GM19025 (cell line): ENCODE results near the gene ACOT11.
A peak's percentile ranks its signal among the peaks of the same experiment; 100 is the strongest.
"Not testable (repeated sequence)": the region's sequence is repeated elsewhere in the genome, so short reads cannot be mapped to it uniquely, and the experiment has no call there.

Experiments used
- ATAC-seq: cut with Tn5 transposase; IDR thresholded peaks from one replicate; pipeline ENCODE4 v1.9.1; 2021; ENCODE audit warnings: mild to moderate bottlenecking, low read depth, moderate library complexity; ENCODE audit not compliant: unreplicated experiment

The ACOT11 gene

DNA sequence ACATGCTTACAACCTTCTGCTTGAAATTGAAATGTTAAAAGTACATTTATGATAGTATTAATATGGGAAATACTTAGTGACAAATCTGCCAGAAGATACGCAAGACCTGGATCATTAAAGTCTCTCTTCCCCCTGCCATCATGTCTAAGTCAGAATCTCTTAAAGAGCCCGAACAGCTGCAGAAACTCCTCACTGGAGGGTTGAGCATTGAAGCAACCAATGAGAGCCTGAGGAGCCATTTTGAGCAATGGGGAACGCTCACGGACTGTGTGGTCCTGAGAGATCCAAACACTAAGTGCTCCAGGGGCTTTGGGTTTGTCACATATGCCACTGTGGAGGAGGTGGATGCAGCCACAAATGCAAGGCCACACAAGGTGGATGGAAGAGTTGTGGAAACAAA lies 11.4 kb upstream of the ACOT11 start:
- ATAC-seq, result not testable (repeated sequence)

DNA sequence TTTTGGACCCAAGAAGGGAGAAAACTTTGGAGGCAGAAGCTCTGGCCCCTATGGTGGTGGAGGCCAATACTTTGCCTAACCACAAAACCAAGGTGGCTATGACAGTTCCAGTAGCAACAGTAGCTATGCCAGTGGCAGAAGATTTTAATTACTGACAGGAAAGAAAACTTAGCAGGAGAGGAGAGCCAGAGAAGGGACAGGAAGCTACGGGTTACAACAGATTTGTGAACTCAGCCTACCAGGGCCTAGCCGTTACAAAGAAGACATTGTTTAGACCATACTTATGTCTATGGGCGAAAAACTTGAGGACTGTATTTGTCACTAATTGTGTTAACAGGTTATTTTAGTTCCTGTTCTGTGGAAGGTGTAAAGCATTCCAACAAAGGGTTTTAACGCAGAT lies 10.4 kb upstream of the ACOT11 start:
- ATAC-seq, result no peak

DNA sequence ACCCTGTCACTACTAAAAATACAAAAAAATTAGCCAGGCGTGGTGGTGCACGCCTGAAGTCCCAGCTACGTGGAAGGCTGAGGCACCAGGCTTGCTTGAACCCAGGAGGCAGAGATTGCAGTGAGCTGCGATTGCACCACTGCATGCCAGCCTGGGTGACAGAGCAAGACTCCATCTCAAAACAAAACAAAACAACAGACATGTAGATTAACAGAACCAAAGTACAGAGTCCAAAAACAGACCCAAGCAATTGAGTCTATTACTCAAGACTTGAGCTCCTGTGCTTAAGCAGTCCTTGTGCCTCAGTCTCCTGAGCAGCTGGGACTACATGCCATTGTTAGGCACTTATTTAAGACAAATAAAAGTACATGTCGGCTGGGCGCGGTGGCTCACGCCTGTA lies 9.5 kb upstream of the ACOT11 start:
- ATAC-seq, result no peak

DNA sequence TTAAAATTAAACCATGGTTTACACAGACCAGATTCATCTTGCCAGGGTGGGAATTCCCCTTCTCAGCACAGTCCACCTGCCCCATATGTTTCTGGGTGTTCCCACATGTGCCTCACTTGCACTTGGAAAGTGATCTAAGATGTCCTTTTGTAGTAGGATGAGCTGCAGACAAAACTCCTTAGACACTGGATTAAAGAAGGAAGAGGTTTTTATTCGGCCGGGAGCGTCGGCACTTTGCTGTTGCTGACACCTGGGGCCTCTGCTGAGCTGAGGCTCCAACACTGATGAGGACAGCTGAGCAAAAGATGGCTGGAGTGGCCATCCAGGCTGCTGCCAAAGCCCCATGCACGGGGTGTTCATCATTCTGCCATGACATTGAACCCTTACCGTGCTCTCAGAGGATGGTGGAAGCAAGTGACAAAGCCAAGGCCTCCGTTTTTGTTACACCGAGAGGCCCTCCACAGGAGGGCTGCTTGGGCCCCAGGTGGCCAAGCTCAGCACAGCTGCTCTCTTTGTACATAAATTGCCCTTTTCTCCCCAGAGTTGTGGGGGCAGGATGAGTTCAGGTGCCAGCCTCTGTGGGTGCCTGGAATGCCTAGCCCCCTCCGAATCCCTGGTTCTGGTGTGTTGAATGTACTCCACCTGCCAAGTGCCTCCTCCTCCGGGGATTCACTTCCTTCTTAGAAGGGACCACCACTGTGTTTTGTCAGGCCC lies 7.3 kb upstream of the ACOT11 start:
- ATAC-seq, result no peak

DNA sequence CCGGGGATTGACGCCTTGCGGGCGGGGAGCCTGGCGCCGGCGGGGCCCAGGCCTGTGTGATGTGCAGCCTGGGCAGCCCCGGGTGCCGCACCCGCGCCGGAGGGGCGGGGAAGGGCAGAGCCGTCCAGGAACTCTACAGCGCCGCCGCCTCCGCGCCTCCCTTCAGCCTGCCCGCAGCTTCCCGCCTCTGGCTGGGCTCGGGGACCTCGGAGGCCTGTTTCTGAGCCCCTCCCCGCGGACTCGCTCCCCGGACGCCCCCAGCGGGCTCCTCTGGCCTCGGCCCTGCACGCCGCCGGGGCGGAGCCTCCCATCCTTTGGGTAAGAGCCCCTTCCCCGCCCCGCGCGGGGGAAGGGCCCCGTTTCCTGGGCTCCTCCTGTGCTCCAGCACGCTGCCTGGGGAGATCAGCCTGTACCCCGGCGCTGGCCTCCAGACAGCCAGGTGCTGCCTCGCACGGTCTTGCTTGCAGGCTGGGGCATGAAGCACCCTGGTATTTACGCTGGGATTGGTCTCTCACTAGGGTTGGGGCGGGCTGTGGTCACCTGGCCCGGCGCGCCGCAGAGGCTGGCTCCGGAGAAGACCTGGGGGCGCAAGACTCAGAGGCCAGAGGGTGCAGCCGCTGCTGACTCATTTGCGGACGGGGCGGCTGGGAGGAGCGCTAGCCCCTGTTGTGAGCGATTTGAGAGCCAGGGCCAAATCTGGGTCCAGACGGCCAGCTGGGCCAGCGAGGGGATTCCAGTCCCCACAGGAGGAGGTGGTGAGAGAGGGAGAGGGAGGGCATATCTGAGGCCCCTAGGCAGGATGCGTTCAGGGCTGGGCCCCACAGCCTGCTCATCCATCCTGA lies 5.7 kb upstream of the ACOT11 start:
- ATAC-seq, result peak; percentile 55

DNA sequence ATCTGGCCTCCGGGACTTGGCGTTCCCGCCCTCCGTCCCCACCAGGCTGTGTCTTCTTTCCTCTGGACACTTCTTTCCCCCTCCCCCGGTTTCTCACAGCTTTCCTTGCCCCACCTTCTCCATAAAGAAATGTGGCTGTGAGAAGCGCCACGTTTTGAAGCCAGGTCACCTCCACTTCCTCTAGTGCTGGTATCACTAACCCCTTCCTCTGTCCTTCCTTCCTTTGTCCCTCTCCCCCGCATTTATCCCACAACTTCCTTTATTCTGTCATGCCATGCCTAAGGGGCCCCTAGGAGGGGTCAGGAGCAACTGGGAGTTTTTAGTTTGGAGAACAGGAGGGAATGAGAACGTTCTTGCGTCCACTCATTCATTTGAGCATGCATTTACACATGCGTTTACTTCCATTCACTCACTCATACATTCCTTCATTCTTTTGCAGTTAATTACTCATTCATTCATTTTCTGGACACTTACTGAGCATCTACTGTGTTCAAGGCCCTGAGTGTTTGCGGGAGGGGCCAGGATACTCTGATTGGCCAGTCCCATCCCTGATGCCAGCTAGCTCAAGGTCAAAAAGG lies 5.0 kb upstream of the ACOT11 start:
- no peak for ATAC-seq

DNA sequence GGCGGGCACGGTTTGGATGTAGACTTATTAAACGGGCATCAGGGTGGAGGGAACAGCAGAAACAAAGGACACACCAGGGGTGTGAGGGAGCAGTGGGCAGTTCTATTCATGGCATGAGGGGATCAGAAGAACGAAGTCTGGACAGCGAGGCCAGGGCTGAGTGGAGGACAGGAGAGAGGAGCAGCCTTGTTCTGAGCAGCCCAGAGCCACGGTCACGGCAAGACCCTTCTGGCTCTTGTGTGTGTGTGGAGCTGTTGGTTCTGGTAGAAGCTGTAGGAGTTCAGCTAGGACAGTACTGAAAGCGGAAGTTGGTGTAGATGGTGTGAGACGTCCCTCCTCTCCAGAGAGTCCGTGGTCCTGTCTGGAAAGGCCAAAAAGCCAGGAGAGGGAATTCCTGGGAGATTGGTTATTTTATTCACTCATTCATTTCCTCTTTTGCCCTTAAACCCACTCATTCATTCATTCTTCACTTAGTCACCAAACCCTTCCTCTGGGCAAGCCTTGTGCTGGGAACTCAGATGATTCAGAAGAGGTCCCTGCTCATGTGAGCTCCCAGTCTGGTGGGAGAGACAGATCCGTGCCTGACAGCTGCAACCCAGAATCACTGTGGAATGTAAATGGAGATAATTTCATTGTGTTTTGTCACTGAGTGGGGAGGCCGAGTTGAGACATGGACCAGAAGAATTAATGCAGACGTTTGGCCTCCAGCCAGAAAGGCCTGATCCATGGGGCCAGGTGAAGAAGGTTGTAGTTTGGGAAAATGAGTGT lies 4.1 kb upstream of the ACOT11 start:
- no peak for ATAC-seq

DNA sequence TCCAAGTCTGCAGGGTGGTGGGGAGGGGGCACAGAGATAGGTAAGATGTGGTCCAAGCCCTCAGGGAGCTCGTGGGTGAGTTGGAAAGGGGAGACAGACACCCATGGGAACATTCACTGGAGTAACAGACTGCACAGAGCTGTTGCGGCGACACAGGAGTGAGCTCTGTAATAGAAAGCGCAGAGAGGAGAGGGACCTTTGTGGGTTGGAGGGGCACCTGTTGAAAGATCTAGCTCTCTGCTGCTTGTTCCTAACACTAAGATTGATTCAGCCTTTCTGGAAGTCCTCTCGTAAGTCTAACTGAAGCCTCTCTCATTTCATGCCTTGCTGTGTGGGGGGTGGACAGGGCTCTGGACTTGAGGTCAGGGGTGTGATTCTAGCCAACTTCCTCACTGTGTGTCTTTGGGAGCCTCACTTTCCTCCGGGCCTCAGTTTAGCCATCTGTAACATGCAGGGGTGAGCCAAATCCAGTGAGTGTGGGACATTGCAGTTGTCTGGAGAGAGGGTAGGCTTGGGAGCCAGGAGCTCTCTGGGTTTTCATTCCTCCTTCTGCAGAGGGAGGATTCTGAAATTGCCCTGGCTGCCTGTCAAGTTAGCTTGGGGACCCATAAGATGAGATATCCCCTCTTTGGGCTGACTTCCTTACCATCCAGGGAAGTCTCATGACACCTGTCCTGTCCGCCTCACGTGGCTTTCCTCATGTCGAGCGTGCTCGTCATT lies 2.0 kb upstream of the ACOT11 start:
- no peak for ATAC-seq

DNA sequence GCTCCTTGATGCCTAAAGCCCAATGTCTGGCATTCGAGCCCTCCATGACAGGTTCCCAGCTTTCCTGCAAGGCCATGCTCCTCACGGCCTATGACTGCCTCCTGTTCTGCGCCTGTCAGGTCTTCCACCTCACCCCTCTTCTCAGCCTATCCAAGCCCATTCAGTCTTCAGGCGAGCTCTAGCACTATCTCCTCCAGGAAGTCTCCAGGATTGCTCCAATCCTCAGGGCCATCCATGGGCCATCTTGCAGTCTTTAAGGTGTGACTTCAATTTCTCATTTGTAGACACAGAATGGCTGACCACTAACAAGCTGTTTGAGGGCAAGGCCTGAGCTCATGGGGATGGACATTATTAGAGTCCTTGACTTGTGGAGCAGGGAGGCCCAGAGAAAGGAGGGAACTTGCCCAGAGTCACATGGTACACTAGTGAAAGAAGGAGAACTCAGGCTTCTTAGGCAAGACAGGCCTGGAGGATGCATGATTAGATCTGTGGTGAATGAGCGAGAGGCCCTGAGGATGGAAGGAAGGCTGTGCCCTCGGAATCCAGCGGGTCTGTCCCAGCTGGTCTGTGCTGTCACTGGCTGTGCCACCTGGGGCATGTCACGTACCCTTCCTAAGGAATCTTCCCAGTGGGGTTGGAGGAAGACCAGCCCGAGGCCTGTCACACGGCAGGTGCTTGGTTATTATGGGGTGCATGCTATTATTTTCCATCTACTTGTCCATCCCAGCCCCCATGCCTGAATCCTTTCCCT lies 1.2 kb upstream of the ACOT11 start:
- ATAC-seq, result no peak

DNA sequence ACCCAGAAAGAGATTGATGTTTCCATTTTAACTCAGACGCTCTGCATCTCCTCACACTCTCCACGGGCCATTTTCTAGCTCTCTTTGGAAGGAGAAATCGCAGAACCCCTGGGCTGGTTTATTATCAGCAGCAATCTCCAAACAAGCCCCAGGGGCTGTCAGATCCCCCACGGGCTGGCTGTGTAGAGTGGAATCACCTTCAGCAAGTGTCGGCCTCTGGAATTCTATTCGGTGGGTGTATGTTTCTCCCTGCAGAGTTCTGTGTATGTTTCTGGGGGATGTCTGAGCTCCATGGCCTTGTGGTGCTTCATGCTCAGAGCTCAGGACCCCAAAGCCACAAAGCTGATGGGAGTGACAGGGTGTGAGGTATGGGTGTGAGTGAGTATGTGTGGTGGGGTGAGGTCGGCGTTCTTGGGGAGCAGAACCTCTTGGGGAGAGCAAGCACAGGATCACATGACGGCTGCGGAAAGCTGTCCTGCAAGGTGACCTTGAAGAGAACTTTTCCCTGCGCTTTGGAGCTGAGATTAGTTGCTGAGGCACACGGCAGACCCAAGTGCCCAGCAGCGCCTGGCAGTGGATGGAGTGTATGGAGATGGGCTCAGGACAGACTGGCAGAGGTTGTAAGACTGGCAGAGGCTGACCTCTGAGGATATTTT lies 489 bp downstream of the ACOT11 start:
- no peak for ATAC-seq

DNA sequence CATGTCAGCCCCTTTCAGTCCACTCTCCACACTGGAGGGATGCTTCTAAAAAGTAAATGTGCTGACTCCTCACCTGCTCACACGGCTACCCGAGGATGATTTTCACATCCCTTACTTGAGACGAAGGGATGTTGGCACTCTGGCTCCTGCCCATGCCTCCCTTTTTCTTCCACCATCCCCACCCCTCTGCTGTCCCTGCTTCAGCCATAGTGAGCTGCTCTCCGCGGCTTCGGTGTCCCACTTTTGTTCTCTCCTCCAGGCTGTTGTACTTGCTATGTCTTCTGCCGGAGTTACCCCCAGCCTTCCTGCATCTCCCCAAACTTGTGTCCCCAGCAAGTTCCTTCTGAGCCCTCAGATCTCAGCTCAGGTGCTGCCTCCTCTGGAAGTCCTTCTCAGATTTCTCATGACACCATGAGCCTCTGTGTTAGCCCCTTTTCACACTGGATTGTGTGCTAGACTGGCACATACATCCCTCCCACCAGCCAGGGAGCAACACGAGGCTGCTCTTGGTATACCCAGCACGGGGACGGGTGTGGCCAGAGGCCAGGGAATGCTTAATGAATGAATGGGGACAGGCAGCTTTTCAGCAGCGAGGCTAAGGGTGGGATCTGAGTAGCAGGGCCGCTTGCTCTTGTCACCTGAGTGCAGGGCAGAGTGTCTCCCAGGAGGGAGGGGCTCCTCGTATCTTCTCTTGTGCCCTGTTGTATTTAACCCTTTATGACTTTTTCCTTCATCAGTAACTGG lies 1.3 kb downstream of the ACOT11 start:
- no peak for ATAC-seq

DNA sequence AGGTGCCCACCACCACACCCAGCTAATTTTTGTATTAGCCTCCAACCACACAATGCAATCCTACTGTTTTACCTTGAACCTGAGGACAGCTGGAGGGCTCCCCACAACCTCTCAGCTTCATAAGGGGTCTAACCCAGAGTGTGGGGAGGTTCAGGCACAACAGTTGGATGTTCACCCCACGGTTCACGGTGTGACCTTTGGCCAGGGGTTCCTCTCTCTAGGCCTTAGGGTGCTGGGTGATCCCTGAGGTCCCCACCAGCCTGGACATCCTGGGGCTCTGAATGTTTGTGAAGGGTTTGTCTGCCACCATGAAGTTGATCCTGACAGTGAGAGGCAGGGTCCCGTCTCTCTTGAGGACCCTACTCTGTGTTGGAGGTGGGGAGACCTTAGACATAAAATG lies 3.9 kb downstream of the ACOT11 start:
- no peak for ATAC-seq

DNA sequence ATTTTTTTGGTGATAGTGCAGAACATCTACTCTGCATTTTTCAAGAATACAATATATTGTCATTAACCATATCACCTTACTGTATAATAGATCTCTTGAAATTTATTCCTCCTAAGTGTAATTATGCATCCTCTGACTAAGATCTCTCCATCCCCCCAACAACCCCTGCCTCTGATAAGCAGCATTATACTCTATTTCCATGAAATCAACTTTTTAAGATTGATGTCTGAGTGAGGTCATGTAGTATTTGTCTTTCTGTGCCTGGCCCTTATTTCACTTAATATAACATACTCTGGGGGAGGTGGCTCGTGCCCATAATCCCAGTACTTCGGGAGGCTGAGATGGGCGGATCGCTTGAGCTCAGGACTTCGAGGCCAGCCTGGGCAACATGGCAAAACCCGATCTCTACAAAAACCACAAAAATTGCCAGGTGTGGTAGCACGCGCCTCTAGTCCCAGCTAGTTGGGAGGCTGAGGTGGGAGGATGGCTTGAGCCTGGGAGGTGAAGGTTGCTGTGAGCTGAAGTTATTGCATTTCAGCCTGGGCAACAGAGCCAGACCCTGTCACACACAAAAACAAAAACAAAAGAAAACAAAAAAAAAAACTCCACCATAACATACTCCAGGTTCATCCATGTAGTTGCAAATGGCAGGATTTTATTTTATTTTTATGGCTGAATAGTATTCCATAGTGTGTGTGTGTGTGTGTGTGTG lies 5.7 kb downstream of the ACOT11 start:
- ATAC-seq, result no peak

DNA sequence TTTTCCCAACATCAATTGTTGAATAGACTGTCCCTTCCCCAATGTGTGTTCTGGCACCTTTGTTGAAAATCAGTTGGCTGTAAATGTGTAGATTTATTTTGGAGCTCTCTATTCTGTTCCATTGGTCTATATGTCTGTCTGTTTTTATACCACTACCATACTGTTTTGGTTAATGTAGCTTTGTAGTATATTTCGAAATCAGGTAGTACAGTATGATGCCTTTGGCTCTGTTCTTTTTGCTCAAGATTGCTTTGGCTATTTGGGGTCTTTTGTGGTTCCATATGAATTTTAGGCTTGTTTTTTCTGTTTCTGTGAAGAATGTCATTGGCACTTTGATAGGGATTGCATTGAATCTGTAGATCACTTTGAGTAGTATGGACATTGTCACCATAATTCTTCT lies 8.1 kb downstream of the ACOT11 start:
- no peak for ATAC-seq

DNA sequence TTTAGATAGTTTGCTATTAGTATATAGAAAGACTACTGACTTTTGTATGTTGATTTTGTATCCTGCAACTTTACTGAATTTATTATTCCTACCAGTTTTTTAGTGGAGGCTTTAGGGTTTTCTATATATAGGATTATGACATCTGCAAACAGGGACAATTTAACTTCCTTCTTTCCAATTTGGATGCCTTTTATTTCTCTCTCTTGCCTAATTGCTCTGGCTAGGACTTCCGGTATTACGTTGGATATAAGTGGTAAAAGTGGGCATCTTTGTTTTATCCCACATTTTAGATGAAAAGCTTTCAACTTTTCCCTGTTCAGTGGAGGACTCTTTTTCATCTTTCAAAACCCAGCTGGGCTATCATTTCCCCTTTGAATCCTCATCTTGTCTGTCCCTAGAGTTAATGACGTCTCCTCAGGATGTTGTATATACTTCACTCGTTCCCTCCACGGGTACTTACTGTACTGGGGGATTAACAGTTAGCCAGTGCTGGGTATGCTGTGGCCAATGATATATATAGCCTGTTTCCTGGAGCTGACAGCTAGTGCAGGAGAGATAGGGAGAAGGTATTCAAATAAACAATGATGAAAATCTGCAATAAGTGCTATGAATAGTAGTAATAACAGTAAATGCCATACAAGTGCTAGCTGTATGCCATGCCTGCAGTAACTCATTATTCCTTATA lies 9.8 kb downstream of the ACOT11 start:
- ATAC-seq, result no peak

DNA sequence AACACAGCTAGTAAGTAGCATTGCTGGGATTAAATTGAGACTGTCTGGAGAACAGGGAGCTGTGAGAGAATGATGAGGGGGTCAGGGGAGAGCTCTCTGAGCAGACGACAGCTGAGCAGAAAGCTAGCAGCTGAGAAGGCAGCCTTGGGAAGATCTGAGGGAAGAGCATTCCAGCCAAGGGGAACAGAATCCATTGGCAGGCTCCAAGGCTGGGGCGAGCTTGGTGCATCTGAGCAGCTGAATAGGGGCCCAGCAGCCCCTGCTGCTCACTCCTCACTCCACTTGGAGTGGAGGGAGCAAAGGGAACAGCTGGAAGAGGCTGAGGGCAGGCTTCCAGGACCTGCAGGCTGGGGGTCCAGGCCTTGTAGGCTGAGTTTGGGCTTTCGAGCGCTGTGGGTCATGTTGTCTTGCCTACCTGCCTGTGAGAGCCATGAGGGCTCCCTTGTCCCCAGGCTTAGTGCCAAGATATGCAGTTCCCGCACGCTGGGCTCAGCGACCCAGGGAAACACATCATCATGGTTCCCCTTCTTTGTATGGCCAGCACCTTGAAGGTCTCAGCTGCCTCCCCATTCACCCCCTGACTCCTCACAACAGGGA lies 10.5 kb downstream of the ACOT11 start:
- no peak for ATAC-seq

DNA sequence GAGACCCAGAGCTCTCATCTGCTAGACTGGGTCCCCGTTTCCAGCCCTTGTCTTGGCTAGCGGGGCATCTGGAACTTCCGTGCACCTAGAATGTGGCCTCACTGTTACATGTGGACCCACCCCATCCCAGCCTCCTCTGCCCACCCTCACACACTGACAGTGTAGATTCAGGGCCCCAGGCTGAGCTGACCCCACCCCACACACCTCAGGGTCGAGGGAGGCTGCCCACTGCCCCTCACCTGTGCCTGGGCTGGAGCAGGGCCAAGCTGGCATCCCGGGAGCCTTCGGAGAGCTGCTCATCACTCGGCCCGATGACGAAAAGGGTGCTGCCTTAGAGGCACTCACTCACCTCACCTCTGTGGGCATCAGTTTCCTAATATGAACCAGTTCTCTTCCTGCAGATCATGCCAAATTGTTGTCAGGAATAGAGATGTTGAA lies 11.1 kb downstream of the ACOT11 start:
- no peak for ATAC-seq
